Measurements from ENCODE around the gene OR2H2.

GRCh38 chr6:29537714-29538403 is 47.1 kb upstream of the OR2H2 start:
- TF ChIP-seq POLR2AphosphoS5 (IDR thresholded peaks at IDR 0.05; ENCODE audit: low read depth, low read length) (no peak), SIN3A (IDR thresholded peaks at IDR 0.05; ENCODE audit: borderline replicate concordance, insufficient read depth, low read length) (no peak), TAF1 (IDR thresholded peaks at IDR 0.05; ENCODE audit: borderline replicate concordance, insufficient read depth, low read length) (no peak)

All from PFSK-1 (cell line).